Stimulated activated CD4-positive, alpha-beta T cell treated with anti-CD3 and anti-CD28 coated beads, Interleukin-1b, Interleukin-23, amount 100 ng/mL, for 4 hours (primary cell): ENCODE data around the gene PARVB.
A peak's percentile ranks its signal among the peaks of the same experiment; 100 is the strongest.
"Not testable (repeated sequence)": the region's sequence is repeated elsewhere in the genome, so short reads cannot be mapped to it uniquely, and the experiment has no call there.

ENCODE experiments used
- DNase-seq, 2 donors: peaks; one replicate each; pipeline ENCODE4 v3.0.0-alpha.2; 2020; ENCODE audit warnings: low read depth in 2 of 2

Gene PARVB

GRCh38 chr22:44051961-44052360, 27.9 kb downstream of the PARVB start:
- no peak for DNase-seq

DNA sequence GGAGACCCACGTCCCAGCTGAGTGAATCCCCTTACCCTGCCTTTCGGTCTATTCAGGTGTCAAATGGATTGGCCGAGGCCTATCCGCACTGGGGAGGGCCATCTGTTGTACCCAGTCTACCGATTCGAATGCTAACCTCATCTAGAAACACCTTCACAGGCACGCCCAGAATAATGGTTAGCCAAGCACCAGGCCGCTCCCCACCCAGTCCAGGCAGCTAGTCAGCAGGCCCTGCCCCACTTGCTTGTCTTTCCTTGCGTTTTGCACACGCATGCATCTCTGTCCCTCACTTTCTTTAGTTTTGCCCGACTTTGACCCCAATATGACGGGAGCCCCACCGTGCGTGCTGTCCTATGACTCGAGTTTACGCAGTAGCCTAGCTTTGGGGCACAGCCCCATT, 31.7 kb downstream of the PARVB start:
- no peak for DNase-seq

DNA sequence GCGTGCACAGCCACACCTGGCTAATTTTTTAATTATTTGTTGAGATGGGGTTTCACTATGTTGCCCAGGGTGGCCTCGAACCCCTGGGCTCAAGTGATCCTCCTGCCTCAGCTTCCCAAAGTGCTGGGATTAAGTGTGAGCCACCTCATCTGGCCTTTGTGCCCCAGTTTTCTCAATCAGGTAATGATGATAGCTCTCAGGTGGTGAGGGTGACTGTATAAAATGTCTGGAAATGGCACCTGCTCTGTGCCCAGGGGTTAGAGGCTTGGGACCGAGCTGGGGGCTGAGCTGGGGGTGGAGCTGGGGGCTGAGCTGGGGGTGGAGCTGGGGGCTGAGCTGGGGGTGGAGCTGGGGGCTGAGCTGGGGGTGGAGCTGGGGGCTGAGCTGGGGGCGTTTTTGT, 32.5 kb downstream of the PARVB start:
- DNase-seq: not testable (repeated sequence)

DNA sequence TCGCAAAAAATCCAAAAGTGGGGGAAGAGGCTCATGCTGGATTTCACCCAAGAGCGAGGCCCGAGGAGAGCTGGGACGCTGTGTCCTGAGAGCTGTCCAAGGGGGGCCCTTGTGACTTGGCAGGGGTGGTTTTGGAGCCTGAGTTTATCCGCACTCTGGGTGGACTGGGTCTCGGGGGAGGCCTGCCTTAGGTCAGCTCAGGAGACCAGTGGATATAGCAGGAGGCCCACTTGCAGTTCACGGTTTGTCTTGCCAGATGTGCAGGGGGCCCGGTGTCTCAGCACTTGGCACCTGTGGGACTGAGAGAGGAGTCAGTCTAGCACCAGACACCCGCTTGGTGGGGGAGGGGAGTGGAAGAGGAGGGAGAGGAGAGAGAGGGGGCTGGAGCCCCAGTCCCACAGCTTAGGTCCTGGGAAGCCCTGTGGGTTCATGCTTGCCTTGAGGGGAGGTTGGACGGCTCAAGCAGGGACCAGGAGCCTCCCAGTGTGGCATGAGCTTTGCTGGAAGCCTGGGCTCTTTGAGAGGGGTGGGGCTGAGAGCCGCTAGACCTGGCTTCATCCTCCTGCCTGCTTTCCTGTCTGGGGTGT, 33.4 kb downstream of the PARVB start:
- no peak for DNase-seq

- no peak for DNase-seq
These were observed 39.6 kb downstream of the PARVB start for GRCh38 chr22:44063462-44064371.

DNA sequence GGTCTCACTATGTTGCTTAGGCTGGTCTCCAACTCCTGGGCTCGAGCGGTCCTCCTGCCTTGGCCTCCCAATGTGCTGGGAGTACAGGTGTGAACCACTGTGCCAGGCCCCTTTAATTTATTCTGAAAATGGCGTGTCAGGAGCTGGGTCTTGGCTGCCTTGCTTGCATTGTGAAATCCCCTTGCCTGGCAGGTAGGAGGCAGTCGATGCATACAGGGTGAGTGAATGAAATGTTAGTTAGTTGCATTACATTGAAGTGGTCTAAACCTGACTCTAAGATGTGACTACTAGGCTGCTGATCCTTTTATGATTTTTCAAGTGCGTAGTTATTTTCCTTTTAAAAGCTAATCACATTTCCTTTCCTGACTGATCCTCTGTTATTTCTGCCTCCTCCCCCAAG, 42.9 kb downstream of the PARVB start:
- no peak for DNase-seq

DNA sequence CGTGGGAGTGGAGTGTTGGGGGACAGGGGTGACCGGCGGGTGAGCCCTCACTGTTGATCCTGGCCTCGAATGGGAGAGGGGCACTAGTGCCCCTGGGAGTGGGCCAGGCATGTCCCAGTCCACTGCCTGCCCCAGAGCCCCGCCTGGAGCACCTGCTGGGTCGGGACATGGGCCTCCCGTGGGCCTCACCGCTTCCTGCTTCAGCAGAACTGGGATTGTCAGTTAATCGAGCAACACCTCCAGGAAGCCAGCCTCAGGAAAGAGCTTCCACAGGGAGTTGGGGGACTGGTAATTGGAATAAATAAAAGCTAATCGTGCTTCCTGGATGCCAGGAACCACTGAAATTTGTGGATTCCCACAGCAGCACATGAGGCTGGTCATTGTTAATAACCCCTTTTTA, 43.8 kb downstream of the PARVB start:
- no peak for DNase-seq

GRCh38 chr22:44068422-44069191, 44.5 kb downstream of the PARVB start:
- DNase-seq: no peak

- DNase-seq: no peak
These were observed 45.9 kb downstream of the PARVB start for GRCh38 chr22:44070029-44070428.

GRCh38 chr22:44071781-44072326, 47.8 kb downstream of the PARVB start:
- DNase-seq: no peak

- no peak for DNase-seq
These were observed 50.4 kb downstream of the PARVB start for GRCh38 chr22:44074337-44074984.

- no peak for DNase-seq
These were observed 50.9 kb downstream of the PARVB start for GRCh38 chr22:44075022-44075421.

- DNase-seq: no peak
These were observed 51.6 kb downstream of the PARVB start for GRCh38 chr22:44075670-44076069.

GRCh38 chr22:44076825-44077224, 52.7 kb downstream of the PARVB start:
- DNase-seq: no peak

GRCh38 chr22:44080936-44081861, 57.1 kb downstream of the PARVB start:
- peak; percentile 56 to 60 for DNase-seq

DNA sequence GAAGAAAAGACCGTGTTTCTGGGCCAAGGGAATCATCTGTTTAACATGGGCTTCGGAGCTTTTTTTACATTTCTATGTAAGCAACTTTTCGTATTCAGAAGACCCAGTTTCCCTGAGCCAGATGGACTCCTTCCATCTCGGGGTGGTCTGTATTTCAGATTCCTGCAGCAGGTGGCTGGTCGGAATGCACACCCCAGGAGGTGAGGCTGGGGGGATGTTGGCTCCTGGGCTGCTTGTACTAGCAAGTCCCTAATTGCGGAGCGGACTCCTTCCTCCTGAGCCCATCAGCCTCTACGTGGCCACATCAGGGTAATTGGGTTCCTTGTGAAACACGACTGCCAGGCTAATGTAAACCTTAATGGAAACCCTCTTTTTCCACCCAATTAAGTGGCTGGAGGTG, 58.7 kb downstream of the PARVB start:
- DNase-seq: no peak

GRCh38 chr22:44084044-44084772, 60.1 kb downstream of the PARVB start:
- DNase-seq: no peak

DNA sequence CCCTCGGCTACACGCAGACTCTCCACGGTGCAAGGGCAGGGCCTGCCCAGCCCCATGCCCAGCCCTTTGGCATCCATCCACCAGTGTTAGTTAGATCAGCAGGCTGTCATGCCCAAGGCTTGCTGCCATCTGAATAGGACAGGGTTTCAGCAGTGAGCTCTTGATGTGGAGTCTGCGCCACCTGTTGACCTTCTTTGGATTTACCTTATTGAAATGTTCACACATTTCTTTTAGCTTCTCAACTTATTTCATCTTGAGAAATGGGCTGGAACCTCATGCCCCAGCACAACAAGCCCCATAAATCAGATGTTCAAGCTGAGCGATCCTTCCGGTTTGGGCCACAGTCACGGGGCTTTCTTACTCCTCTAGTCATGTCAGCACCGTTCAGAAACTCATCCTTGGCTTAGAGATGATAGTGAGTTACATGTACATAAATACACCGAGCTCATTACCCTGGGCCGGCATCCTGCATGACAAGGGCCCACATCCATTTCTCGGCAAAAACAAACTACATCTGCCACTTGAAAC, 61.7 kb downstream of the PARVB start:
- DNase-seq: no peak

- DNase-seq: no peak
These were observed 62.4 kb downstream of the PARVB start for GRCh38 chr22:44086271-44087088.
